ENCODE results near the gene CTPS1. TPM values are rescaled to one million over a fixed set of nuclear protein-coding genes. Genes with fewer than 3 reads are reported as not detected.

The CTPS1 gene
- total RNA-seq, 1 experiment from 2014 or later = 166 TPM

DNA sequence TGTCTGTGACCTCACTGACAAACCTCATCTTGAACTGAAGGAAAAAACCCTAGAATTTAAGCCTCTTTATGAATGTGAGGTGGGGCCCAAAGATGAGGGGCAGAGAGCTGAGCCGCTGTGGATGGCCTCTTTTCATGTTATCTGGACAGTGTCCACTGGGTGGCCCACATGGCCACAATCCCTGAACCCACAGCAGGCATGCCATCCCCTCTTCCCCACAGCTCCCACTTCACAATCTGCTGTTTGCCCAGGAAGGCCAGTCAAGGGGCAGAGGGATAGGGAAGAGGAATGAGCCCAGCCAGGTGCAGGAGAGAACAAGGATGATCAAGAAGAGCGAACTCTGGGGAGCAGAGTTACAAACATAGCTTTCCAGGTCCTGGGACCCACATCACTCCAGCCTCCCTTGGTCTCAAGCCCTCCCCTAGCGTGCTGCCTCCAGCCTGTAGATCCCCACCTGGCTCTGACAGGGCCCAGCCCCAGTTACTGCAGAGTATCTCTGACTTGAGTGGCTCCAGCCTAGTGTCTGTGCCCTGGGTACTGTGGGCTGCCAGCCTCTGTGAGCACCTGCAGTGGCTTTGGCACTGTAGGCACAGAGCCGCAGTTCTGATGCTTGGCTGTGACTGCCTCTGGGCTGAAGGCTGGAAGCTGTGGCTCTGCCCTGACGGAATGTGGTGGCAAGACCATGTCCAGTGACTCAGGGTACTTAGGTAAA, 43.9 kb downstream of the CTPS1 start:
- Histone ChIP-seq H3K27me3 (ENCODE audit: control insufficient read depth, insufficient read depth, low read length) (no peaks in the 10 kb centered on the region), H3K4me3 (ENCODE audit: low read depth in 2 of 2, low read length in 2 of 2) (no peak overlapping the region), H3K9me3 (ENCODE audit: control insufficient read depth, insufficient read depth, low read depth, low read length) (no peaks in the 10 kb centered on the region), H3K27ac (ENCODE audit: low read length) (no peak overlapping the region), H3K36me3 (ENCODE audit: control insufficient read depth, insufficient read depth, low read length) (no peaks in the 10 kb centered on the region), H3K4me1 (ENCODE audit: control insufficient read depth, insufficient read depth, low read length) (peaks cover 28% of the 10 kb centered on the region)
- TF ChIP-seq, protein P1, sequence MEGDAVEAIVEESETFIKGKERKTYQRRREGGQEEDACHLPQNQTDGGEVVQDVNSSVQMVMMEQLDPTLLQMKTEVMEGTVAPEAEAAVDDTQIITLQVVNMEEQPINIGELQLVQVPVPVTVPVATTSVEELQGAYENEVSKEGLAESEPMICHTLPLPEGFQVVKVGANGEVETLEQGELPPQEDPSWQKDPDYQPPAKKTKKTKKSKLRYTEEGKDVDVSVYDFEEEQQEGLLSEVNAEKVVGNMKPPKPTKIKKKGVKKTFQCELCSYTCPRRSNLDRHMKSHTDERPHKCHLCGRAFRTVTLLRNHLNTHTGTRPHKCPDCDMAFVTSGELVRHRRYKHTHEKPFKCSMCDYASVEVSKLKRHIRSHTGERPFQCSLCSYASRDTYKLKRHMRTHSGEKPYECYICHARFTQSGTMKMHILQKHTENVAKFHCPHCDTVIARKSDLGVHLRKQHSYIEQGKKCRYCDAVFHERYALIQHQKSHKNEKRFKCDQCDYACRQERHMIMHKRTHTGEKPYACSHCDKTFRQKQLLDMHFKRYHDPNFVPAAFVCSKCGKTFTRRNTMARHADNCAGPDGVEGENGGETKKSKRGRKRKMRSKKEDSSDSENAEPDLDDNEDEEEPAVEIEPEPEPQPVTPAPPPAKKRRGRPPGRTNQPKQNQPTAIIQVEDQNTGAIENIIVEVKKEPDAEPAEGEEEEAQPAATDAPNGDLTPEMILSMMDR (IDR thresholded peaks at IDR 0.05) = no peak; the same call in 1 of the 2 replicates
- TF ChIP-seq POLR2AphosphoS5 (IDR thresholded peaks at IDR 0.05; ENCODE audit: low read depth, low read length) = peak; percentile 56; the same call in 1 of the 2 replicates
- ChIA-PET POLR2A (no interaction called here), CTCF (interaction anchor here (0.5 to 1.6 kb wide), 2 partner anchors 34 to 99 kb away, joined by 3 read pairs; no protein-coding TSS in a partner anchor)
- intact Hi-C loops (cut with micrococcal nuclease; ENCODE audit: unreplicated experiment) = no loop called here
- in situ Hi-C loops (cut with HindIII; ENCODE audit: low pct_unique_long_range_greater_than_20kb, low sequenced_read_pairs) = no loop called here
- ATAC-seq (peak; percentile 32), DNase-seq (ENCODE audit: low read depth, low spot score) (no peak)
- BruUV-seq (replicated peaks) = TSS peak; percentile 12

DNA sequence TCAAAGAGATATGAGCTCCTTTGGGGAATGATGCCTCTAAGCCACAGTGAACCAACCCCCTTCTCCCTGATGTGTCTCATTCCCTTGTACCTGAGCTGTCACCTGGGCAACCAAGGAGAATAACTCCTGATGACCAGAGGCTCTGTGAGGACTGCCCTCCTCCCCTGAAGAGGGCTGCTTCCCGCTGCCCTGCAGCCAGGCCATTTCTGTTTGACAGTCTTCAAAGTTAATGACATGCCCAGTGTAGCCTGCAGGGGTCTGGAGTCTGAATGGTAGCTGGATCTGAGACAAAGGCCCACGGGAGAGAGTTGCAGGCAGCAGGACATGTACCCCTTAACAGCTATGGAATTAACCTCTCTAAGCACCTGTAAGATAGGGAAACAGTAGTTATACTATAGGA, 45.5 kb downstream of the CTPS1 start:
- Histone ChIP-seq H3K36me3 (ENCODE audit: control insufficient read depth, insufficient read depth, low read length) (no peaks in the 10 kb centered on the region), H3K9me3 (ENCODE audit: control insufficient read depth, insufficient read depth, low read depth, low read length) (no peaks in the 10 kb centered on the region), H3K27ac (ENCODE audit: low read length) (no peak overlapping the region), H3K27me3 (ENCODE audit: control insufficient read depth, insufficient read depth, low read length) (no peaks in the 10 kb centered on the region), H3K4me3 (ENCODE audit: low read depth in 2 of 2, low read length in 2 of 2) (no peak overlapping the region), H3K4me1 (ENCODE audit: control insufficient read depth, insufficient read depth, low read length) (peaks cover 19% of the 10 kb centered on the region)
- CTCF ChIA-PET = no interaction called here
- intact Hi-C loops (cut with micrococcal nuclease; ENCODE audit: unreplicated experiment) = no loop called here
- POLR2A ChIA-PET = interaction anchor here (0.6 kb wide), 1 partner anchor 170 kb away, joined by 5 read pairs; no protein-coding TSS in a partner anchor
- ATAC-seq = no peak
- TSS peak; percentile 19 for BruUV-seq (replicated peaks)
- 0 out of 2 replicates have a peak, but pooled peaks have one; percentile 46 for TF ChIP-seq POLR2AphosphoS5 (IDR thresholded peaks at IDR 0.05; ENCODE audit: low read depth, low read length)
- TF ChIP-seq, protein P1 (IDR thresholded peaks at IDR 0.05) = no peak
- DNase-seq (ENCODE audit: low read depth, low spot score) = no peak
- in situ Hi-C loops (cut with HindIII; ENCODE audit: low pct_unique_long_range_greater_than_20kb, low sequenced_read_pairs) = no loop called here

DNA sequence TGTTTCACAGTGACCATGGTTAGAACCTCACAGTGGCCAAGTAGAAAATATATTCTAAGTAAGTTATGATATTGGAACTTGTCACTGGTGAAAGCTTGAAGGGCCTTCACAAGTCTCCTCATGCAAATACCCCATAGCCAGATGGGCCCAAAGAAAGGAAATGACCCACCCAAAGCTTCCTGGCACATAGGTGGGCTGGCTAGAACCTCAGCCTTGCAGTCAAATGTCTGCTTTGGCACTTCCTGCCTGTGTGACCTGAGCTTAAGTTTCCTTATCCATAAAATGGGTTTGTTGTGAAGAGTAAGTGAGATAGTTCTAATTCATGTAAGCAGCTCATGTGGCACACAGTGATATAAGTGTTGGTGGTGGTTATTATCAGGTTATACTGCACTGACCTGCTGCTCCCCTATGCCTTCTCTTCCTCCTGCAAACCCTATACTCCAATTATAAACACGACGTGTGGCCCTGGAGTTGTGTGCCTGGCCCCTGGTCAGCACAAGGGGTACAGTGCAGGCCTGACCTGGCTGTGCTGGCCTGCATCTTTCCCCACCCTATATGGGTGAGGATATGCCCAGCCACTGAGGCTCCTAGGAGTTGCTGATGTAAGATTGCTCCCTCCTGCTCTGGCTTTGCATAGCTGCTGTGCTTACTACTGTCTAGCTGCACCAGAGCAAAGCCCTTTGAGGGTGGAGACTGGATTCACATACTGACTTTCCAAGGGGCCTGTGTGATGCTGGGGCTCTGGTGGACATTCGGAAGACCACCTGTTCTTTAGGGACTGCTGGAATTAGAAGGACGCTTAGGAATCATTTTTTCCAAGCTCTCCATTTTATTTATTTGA, 46.7 kb downstream of the CTPS1 start:
- Histone ChIP-seq H3K4me1 (ENCODE audit: control insufficient read depth, insufficient read depth, low read length) (peaks cover 7% of the 10 kb centered on the region), H3K27me3 (ENCODE audit: control insufficient read depth, insufficient read depth, low read length) (no peaks in the 10 kb centered on the region), H3K27ac (ENCODE audit: low read length) (no peak overlapping the region), H3K36me3 (ENCODE audit: control insufficient read depth, insufficient read depth, low read length) (no peaks in the 10 kb centered on the region), H3K4me3 (ENCODE audit: low read depth in 2 of 2, low read length in 2 of 2) (no peak overlapping the region), H3K9me3 (ENCODE audit: control insufficient read depth, insufficient read depth, low read depth, low read length) (no peaks in the 10 kb centered on the region)
- TF ChIP-seq TCF7L2 (IDR thresholded peaks at IDR 0.05; ENCODE audit: low read depth, low read length) (no peak), POLR2AphosphoS5 (IDR thresholded peaks at IDR 0.05; ENCODE audit: low read depth, low read length) (peak; percentile 77), SIN3A (IDR thresholded peaks at IDR 0.05; ENCODE audit: borderline replicate concordance, insufficient read depth, low read depth, low read length) (no peak)
- TF ChIP-seq, protein P2, sequence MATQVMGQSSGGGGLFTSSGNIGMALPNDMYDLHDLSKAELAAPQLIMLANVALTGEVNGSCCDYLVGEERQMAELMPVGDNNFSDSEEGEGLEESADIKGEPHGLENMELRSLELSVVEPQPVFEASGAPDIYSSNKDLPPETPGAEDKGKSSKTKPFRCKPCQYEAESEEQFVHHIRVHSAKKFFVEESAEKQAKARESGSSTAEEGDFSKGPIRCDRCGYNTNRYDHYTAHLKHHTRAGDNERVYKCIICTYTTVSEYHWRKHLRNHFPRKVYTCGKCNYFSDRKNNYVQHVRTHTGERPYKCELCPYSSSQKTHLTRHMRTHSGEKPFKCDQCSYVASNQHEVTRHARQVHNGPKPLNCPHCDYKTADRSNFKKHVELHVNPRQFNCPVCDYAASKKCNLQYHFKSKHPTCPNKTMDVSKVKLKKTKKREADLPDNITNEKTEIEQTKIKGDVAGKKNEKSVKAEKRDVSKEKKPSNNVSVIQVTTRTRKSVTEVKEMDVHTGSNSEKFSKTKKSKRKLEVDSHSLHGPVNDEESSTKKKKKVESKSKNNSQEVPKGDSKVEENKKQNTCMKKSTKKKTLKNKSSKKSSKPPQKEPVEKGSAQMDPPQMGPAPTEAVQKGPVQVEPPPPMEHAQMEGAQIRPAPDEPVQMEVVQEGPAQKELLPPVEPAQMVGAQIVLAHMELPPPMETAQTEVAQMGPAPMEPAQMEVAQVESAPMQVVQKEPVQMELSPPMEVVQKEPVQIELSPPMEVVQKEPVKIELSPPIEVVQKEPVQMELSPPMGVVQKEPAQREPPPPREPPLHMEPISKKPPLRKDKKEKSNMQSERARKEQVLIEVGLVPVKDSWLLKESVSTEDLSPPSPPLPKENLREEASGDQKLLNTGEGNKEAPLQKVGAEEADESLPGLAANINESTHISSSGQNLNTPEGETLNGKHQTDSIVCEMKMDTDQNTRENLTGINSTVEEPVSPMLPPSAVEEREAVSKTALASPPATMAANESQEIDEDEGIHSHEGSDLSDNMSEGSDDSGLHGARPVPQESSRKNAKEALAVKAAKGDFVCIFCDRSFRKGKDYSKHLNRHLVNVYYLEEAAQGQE (IDR thresholded peaks at IDR 0.05; ENCODE audit: insufficient read depth in 1 of 2, low read depth in 2 of 2, low read length in 1 of 2) = no peak
- BruUV-seq (replicated peaks) = no TSS peak
- no peak for DNase-seq (ENCODE audit: low read depth, low spot score)
- in situ Hi-C loops (cut with HindIII; ENCODE audit: low pct_unique_long_range_greater_than_20kb, low sequenced_read_pairs) (no loop called here), intact Hi-C loops (cut with micrococcal nuclease; ENCODE audit: unreplicated experiment) (no loop called here)
- ATAC-seq = no peak
- ChIA-PET POLR2A (interaction anchor here (0.6 kb wide), 2 partner anchors 172 to 600 kb away, joined by 3 to 5 read pairs; no protein-coding TSS in a partner anchor), CTCF (no interaction called here)

Measured in Panc1 (cell line).